Gastroesophageal sphincter (tissue), 4 donors: ENCODE results near the gene PCBP3. TPM values are rescaled to one million over a fixed set of nuclear protein-coding genes. Genes with fewer than 3 reads are reported as not detected.
"Not testable (repeated sequence)": the region's sequence is repeated elsewhere in the genome, so short reads cannot be mapped to it uniquely, and the experiment has no call there.

ENCODE experiments used
- ATAC-seq: fragments of 150-250 bp; one replicate; pipeline ENCODE4 v1.9.1; 2016; ENCODE audit warnings: mild to moderate bottlenecking, moderate library complexity
- H3K27ac ChIP-seq, 4 donors: fragments of 200-600 bp; sonication (generic) in 3 of 4; 1 replicate in 3 of 4; 2 replicates in 1 of 4; pipeline ENCODE4 v1.5.1; 2016 to 2019
- H3K27me3 ChIP-seq: fragments of 200-600 bp; sonication (generic); one replicate; pipeline ENCODE4 v1.5.1; 2019
- H3K36me3 ChIP-seq, 2 donors: fragments of 200-600 bp; sonication (generic); one replicate each; pipeline ENCODE4 v1.5.1; 2019; ENCODE audit warnings: control low read depth in 1 of 2
- H3K4me1 ChIP-seq, 3 donors: fragments of 200-600 bp; sonication (generic); 1 replicate in 2 of 3; 2 replicates in 1 of 3; pipeline ENCODE4 v1.5.1; 2016 to 2019; ENCODE audit warnings: control low read depth in 2 of 3
- H3K4me3 ChIP-seq, 2 donors: fragments of 200-600 bp; sonication (generic); one replicate each; pipeline ENCODE4 v1.5.1; 2019; ENCODE audit warnings: mild to moderate bottlenecking in 1 of 2, moderate library complexity in 1 of 2
- H3K9me3 ChIP-seq, 3 donors: fragments of 200-600 bp; sonication (generic); one replicate each; pipeline ENCODE4 v1.5.1; 2017 to 2019; ENCODE audit warnings: control low read depth in 2 of 3
- CTCF ChIP-seq, 4 experiments: fragments of 200-600 bp in 2 of 4; fragments of 450-650 bp in 2 of 4; sonication (generic) in 1 of 4; IDR thresholded peaks; one replicate each; pipeline ENCODE4 v1.5.1; 2017 to 2019; ENCODE audit warnings: antibody characterized with exemption in 4 of 4, mild to moderate bottlenecking in 2 of 4, moderate library complexity in 2 of 4
- EP300 ChIP-seq: sonication (generic); formaldehyde crosslinking; IDR thresholded peaks from one replicate; pipeline ENCODE4 v1.6.1; 2017; ENCODE audit warnings: antibody characterized with exemption, mild to moderate bottlenecking
- POLR2A ChIP-seq, 2 donors: fragments of 450-650 bp; IDR thresholded peaks; one replicate each; pipeline ENCODE4 v1.6.1; 2017; ENCODE audit warnings: antibody characterized with exemption in 2 of 2, mild to moderate bottlenecking in 2 of 2, moderate library complexity in 1 of 2
- POLR2AphosphoS5 ChIP-seq: sonication (generic); formaldehyde crosslinking; IDR thresholded peaks from one replicate; pipeline ENCODE4 v1.6.1; 2017; ENCODE audit warnings: antibody characterized with exemption
- WGBS, 2 donors: methylation state at CpG; one replicate each; pipeline ENCODE4 v1.1.5; 2018; ENCODE audit warnings: low coverage in 1 of 2; 5-methylcytosine and 5-hydroxymethylcytosine counted together
- total RNA-seq, 4 donors: library from RNA; depleted of rRNA; stranded (reverse); fragments of >200 nt; gene quantifications; one replicate each; pipeline ENCODE4 v1.1.0, GENCODE V29; 2016

Gene PCBP3
- total RNA-seq, 4 donors from 2014 or later, result 5.1 to 14.8 (median 10.4) TPM

GRCh38 chr21:45848331-45848730 is 204.8 kb downstream of the PCBP3 start:
- Histone ChIP-seq H3K36me3 (peaks cover 0 to 6% of the 10 kb centered on the region in 2 donors), H3K9me3 (no peaks in the 10 kb centered on the region), H3K4me3 (no peak overlapping the region), H3K27ac (no peak overlapping the region), H3K4me1 (peaks cover 0 to 18% (median 3%) of the 10 kb centered on the region in 3 donors), H3K27me3 (no peaks in the 10 kb centered on the region)
- no peak for TF ChIP-seq EP300
- no peak for TF ChIP-seq CTCF (IDR thresholded peaks at IDR 0.05)
- no peak for TF ChIP-seq POLR2AphosphoS5
- TF ChIP-seq POLR2A (IDR thresholded peaks at IDR 0.05), result no peak
- no peak for ATAC-seq
- 90 to 95% methylated on average over 2 of the region's 2 CpGs for WGBS, 2 donors

GRCh38 chr21:45848805-45849204 is 205.3 kb downstream of the PCBP3 start:
- 80 to 89% methylated on average over 1 to 2 of the region's 2 CpGs for WGBS, 2 donors
- Histone ChIP-seq H3K27ac (no peak overlapping the region), H3K9me3 (no peaks in the 10 kb centered on the region), H3K36me3 (peaks cover 0 to 6% of the 10 kb centered on the region in 2 donors), H3K4me1 (peaks cover 0 to 18% (median 3%) of the 10 kb centered on the region in 3 donors), H3K27me3 (no peaks in the 10 kb centered on the region), H3K4me3 (no peak overlapping the region)
- no peak for TF ChIP-seq POLR2AphosphoS5
- TF ChIP-seq POLR2A (IDR thresholded peaks at IDR 0.05), result no peak
- no peak for TF ChIP-seq EP300
- no peak for TF ChIP-seq CTCF (IDR thresholded peaks at IDR 0.05)
- ATAC-seq, result no peak

- Histone ChIP-seq H3K27me3 (no peaks in the 10 kb centered on the region), H3K36me3 (peaks cover 0 to 6% of the 10 kb centered on the region in 2 donors), H3K9me3 (no peaks in the 10 kb centered on the region), H3K4me3 (no peak overlapping the region), H3K4me1 (peaks cover 0 to 18% (median 3%) of the 10 kb centered on the region in 3 donors), H3K27ac (no peak overlapping the region)
- TF ChIP-seq EP300, result no peak
- TF ChIP-seq POLR2A (IDR thresholded peaks at IDR 0.05), result no peak
- no peak for TF ChIP-seq POLR2AphosphoS5
- TF ChIP-seq CTCF (IDR thresholded peaks at IDR 0.05), result no peak
- no peak for ATAC-seq
- 68 to 100% methylated on average over 2 to 8 of the region's 10 CpGs for WGBS, 2 donors
These were observed 206.1 kb downstream of the PCBP3 start for GRCh38 chr21:45849651-45850050.

GRCh38 chr21:45850181-45850580 is 206.7 kb downstream of the PCBP3 start:
- no peak overlapping the region for H3K4me3 ChIP-seq
- no peaks in the 10 kb centered on the region for H3K27me3 ChIP-seq
- peaks cover 0 to 6% of the 10 kb centered on the region in 2 donors for H3K36me3 ChIP-seq
- H3K9me3 ChIP-seq, result no peaks in the 10 kb centered on the region
- no peak overlapping the region for H3K27ac ChIP-seq
- 83% methylated on average over 1 of the region's 4 CpGs; no CpG with 5 or more reads in 1 of the 2 donors for WGBS, 2 donors
- TF ChIP-seq EP300, result no peak
- TF ChIP-seq POLR2A (IDR thresholded peaks at IDR 0.05), result no peak
- no peak for TF ChIP-seq POLR2AphosphoS5
- TF ChIP-seq CTCF (IDR thresholded peaks at IDR 0.05), result no peak
- H3K4me1 ChIP-seq, result peaks cover 0 to 18% (median 3%) of the 10 kb centered on the region in 3 donors
- ATAC-seq, result no peak

- WGBS, 2 donors, result 50 to 96% methylated on average over 2 to 3 of the region's 5 CpGs
- ATAC-seq, H3K27me3 ChIP-seq, H3K27ac ChIP-seq, H3K4me1 ChIP-seq, H3K4me3 ChIP-seq, H3K9me3 ChIP-seq, H3K36me3 ChIP-seq: not testable (repeated sequence)
These were observed 208.9 kb downstream of the PCBP3 start for GRCh38 chr21:45852386-45852785.
